GM12878 (cell line): ENCODE results near the gene ATP5ME. TPM values are rescaled to one million over a fixed set of nuclear protein-coding genes. Genes with fewer than 3 reads are reported as not detected.

Source experiments
- MEF2B ChIP-seq: fragments of 450-650 bp; IDR thresholded peaks from 2 replicates; pipeline ENCODE4 v1.6.1; 2018; ENCODE audit warnings: mild to moderate bottlenecking, moderate library complexity; ENCODE audit not compliant: partially characterized antibody, poor library complexity, severe bottlenecking
- NR2C1 ChIP-seq: fragments of 450-650 bp; IDR thresholded peaks from 2 replicates; pipeline ENCODE4 v1.6.1; 2017; ENCODE audit warnings: antibody characterized with exemption, mild to moderate bottlenecking, moderate library complexity
- ZBED1 ChIP-seq: IDR thresholded peaks from 2 replicates; pipeline ENCODE4 v1.6.1; 2016; ENCODE audit warnings: borderline replicate concordance
- polyA plus RNA-seq, 11 experiments: library from polyadenylated mRNA; depleted of rRNA in 4 of 11; unstranded in 6 of 11; stranded (reverse) in 5 of 11; fragments of >200 nt; fragmentation: Nextera tagmentation in 4 of 11; fragmentation: Illumina TruSeq in 1 of 11; extraction: Ambion mirVana in 4 of 11; extraction: Trizol in 1 of 11; gene quantifications; 1 replicate in 1 of 11; 2 replicates in 10 of 11; pipeline versions ENCODE4 v1.2.1 to v1.2.3, GENCODE V29; 2011 to 2016; ENCODE audit warnings: inconsistent platforms in 2 of 11, missing spikeins in 2 of 11, low read depth in 1 of 11
- total RNA-seq, 4 experiments: library from RNA; depleted of rRNA in 3 of 4; stranded (reverse); fragments of >200 nt in 3 of 4; fragmentation: Illumina TruSeq in 1 of 4; extraction: Trizol in 1 of 4; gene quantifications; 2 replicates each; pipeline versions ENCODE4 v1.2.1 to v1.2.3, GENCODE V29; 2013 to 2021
- TF ChIP-seq, protein P1 (sequence below): fragments of 450-650 bp; IDR thresholded peaks from 2 replicates; pipeline ENCODE4 v1.6.1; 2017; ENCODE audit warnings: mild to moderate bottlenecking, moderate library complexity
- TF ChIP-seq, protein P2 (sequence below): fragments of 150-350 bp; IDR thresholded peaks from 2 replicates; pipeline ENCODE4 v1.6.1; 2016; ENCODE audit warnings: low read depth, low read length

ATP5ME gene
- total and polyA plus RNA-seq, 10 of the 15 experiments (the other 5 are each of a cell fraction or from before 2014, with no cell fraction given), result 279 to 2,374 (median 509) TPM

DNA sequence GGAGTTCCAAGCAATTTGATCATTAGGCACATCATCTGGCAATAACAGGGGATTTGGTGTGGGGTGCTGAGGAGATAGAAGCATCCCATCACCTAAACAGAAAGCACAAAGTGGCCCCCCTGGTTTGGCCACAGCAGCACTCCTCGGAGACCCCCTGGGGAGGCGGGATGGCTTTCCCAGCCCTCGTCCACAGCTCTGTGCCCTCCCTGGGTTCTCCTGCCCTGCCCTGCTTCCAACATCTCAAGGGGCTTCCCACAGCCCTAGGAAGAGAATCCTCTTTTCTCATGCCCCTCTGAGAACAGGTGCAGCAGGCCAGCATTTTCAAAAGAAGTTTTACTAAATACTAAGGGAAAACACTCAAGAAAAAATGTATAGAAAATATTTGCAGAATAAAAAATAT is 12.8 kb downstream of the ATP5ME start (continued):
- TF ChIP-seq, protein P1, sequence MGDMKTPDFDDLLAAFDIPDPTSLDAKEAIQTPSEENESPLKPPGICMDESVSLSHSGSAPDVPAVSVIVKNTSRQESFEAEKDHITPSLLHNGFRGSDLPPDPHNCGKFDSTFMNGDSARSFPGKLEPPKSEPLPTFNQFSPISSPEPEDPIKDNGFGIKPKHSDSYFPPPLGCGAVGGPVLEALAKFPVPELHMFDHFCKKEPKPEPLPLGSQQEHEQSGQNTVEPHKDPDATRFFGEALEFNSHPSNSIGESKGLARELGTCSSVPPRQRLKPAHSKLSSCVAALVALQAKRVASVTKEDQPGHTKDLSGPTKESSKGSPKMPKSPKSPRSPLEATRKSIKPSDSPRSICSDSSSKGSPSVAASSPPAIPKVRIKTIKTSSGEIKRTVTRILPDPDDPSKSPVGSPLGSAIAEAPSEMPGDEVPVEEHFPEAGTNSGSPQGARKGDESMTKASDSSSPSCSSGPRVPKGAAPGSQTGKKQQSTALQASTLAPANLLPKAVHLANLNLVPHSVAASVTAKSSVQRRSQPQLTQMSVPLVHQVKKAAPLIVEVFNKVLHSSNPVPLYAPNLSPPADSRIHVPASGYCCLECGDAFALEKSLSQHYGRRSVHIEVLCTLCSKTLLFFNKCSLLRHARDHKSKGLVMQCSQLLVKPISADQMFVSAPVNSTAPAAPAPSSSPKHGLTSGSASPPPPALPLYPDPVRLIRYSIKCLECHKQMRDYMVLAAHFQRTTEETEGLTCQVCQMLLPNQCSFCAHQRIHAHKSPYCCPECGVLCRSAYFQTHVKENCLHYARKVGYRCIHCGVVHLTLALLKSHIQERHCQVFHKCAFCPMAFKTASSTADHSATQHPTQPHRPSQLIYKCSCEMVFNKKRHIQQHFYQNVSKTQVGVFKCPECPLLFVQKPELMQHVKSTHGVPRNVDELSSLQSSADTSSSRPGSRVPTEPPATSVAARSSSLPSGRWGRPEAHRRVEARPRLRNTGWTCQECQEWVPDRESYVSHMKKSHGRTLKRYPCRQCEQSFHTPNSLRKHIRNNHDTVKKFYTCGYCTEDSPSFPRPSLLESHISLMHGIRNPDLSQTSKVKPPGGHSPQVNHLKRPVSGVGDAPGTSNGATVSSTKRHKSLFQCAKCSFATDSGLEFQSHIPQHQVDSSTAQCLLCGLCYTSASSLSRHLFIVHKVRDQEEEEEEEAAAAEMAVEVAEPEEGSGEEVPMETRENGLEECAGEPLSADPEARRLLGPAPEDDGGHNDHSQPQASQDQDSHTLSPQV, result no peak
- TF ChIP-seq ZBED1, result no peak
- TF ChIP-seq, protein P2, sequence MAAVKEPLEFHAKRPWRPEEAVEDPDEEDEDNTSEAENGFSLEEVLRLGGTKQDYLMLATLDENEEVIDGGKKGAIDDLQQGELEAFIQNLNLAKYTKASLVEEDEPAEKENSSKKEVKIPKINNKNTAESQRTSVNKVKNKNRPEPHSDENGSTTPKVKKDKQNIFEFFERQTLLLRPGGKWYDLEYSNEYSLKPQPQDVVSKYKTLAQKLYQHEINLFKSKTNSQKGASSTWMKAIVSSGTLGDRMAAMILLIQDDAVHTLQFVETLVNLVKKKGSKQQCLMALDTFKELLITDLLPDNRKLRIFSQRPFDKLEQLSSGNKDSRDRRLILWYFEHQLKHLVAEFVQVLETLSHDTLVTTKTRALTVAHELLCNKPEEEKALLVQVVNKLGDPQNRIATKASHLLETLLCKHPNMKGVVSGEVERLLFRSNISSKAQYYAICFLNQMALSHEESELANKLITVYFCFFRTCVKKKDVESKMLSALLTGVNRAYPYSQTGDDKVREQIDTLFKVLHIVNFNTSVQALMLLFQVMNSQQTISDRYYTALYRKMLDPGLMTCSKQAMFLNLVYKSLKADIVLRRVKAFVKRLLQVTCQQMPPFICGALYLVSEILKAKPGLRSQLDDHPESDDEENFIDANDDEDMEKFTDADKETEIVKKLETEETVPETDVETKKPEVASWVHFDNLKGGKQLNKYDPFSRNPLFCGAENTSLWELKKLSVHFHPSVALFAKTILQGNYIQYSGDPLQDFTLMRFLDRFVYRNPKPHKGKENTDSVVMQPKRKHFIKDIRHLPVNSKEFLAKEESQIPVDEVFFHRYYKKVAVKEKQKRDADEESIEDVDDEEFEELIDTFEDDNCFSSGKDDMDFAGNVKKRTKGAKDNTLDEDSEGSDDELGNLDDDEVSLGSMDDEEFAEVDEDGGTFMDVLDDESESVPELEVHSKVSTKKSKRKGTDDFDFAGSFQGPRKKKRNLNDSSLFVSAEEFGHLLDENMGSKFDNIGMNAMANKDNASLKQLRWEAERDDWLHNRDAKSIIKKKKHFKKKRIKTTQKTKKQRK, result no peak
- no peak for TF ChIP-seq NR2C1
- no peak for TF ChIP-seq MEF2B
